ENCODE measurements around the gene CDX1.

Gene CDX1

GRCh38 chr5:150166037-150166649, 435 bp upstream of the CDX1 start:
- H3K9me3 ChIP-seq (replicated peaks in 1 of 11), result no peaks in the 10 kb centered on the region
- H4K20me1 ChIP-seq, result no peaks in the 10 kb centered on the region
- no peak overlapping the region for H3K4me3 ChIP-seq
- no peak overlapping the region for H3K27ac ChIP-seq
- H3K4me2 ChIP-seq, result peak overlapping the region in 5 of 11 experiments; percentile 2 to 100 (median 97); a peak in 6 of 22 replicates
- H3K27me3 ChIP-seq, result no peaks in the 10 kb centered on the region
- no peaks in the 10 kb centered on the region for H3K36me3 ChIP-seq
- H3K9ac ChIP-seq, result no peak overlapping the region
- no peak for TF ChIP-seq Cebpa-rat (IDR thresholded peaks at IDR 0.05)
- peaks cover 45 to 58% (median 52%) of the 10 kb centered on the region in 10 experiments for H3K4me1 ChIP-seq

- no peak overlapping the region for H3K9ac ChIP-seq
- TF ChIP-seq Cebpa-rat (IDR thresholded peaks at IDR 0.05), result no peak
- peaks cover 31 to 44% (median 39%) of the 10 kb centered on the region in 10 experiments for H3K4me1 ChIP-seq
- no peaks in the 10 kb centered on the region for H3K9me3 ChIP-seq (replicated peaks in 1 of 11)
- H3K27me3 ChIP-seq, result no peaks in the 10 kb centered on the region
- H3K4me3 ChIP-seq, result no peak overlapping the region
- no peak overlapping the region for H3K4me2 ChIP-seq
- no peaks in the 10 kb centered on the region for H4K20me1 ChIP-seq
- H3K27ac ChIP-seq, result no peak overlapping the region
- H3K36me3 ChIP-seq, result no peaks in the 10 kb centered on the region
Measured at GRCh38 chr5:150167512-150167850, 903 bp downstream of the CDX1 start.

DNA sequence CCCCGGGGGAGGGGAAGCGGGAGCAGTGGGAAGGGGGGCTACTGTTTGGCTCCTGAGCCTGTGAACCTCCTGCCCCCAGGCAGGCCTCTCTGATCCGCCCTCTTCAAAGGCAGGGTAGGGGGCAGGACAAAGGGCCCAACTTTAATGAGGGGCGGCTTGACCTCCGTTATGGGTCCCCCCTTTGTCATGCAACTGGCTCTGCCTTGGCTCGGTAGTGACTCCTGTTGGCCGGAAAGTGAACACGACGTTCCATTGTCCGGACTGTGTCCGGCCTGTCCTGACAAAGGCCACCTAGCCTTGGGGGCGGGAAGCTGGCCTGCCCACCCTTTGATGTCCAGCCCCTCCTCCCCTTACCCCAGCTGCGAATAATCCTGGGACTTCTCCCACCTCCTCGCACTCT, 1.3 kb downstream of the CDX1 start:
- Histone ChIP-seq H3K9ac (no peak overlapping the region), H3K4me3 (no peak overlapping the region), H4K20me1 (no peaks in the 10 kb centered on the region), H3K4me2 (no peak overlapping the region), H3K4me1 (peaks cover 27 to 40% (median 34%) of the 10 kb centered on the region in 10 experiments), H3K27ac (no peak overlapping the region), H3K36me3 (no peaks in the 10 kb centered on the region), H3K9me3 (replicated peaks in 1 of 11) (no peaks in the 10 kb centered on the region), H3K27me3 (no peaks in the 10 kb centered on the region)
- no peak for TF ChIP-seq Cebpa-rat (IDR thresholded peaks at IDR 0.05)

DNA sequence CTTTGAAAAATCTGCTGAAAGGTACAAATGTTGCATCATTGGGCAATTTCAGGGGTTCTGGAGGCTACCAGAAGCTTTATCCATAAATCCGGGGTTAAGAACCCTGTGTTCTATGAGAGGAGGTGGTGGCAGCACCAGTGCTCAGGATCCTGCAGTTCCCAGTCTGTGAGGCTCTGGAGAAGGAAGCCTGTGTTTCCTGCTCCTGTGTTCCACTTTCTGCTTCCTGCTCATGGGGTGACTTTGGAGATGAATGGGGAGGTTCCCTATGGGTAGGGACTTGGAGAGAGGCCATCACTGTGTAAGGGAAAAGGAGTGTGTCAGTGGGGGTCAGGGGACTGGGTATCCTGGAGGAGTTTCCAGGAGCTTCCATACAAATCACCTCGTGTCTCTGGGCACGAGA, 2.3 kb downstream of the CDX1 start:
- no peaks in the 10 kb centered on the region for H3K9me3 ChIP-seq (replicated peaks in 1 of 11)
- H4K20me1 ChIP-seq, result no peaks in the 10 kb centered on the region
- H3K27ac ChIP-seq, result no peak overlapping the region
- H3K4me3 ChIP-seq, result no peak overlapping the region
- no peaks in the 10 kb centered on the region for H3K36me3 ChIP-seq
- peaks cover 18 to 33% (median 25%) of the 10 kb centered on the region in 10 experiments for H3K4me1 ChIP-seq
- no peak for TF ChIP-seq Cebpa-rat (IDR thresholded peaks at IDR 0.05)
- peak overlapping the region in 2 of 11 experiments; percentile 23 to 37; a peak in 3 of 22 replicates for H3K4me2 ChIP-seq
- H3K27me3 ChIP-seq, result no peaks in the 10 kb centered on the region
- no peak overlapping the region for H3K9ac ChIP-seq

DNA sequence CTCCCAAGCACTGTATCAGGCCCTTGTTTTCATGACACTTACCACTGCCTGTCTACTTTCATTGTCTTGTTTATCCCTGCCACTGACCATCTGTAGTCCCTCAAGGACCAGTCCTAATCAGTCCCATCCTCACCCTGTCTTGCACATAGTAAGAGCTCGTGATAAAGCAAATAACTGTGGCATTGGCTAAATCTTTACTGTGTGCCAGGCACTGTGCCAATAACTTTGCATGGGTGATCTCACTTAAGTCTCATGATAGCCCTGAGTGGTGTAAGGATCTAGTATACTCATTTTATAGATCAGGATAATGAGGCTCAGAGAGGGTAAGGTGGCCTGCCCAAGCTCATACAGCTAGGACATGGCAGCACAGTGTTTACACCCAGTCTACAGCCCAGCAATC, 5.6 kb downstream of the CDX1 start:
- Histone ChIP-seq H3K9me3 (replicated peaks in 1 of 11) (no peaks in the 10 kb centered on the region), H3K27me3 (no peaks in the 10 kb centered on the region), H3K9ac (no peak overlapping the region), H3K36me3 (no peaks in the 10 kb centered on the region), H3K4me2 (no peak overlapping the region), H4K20me1 (no peaks in the 10 kb centered on the region), H3K4me1 (peaks cover 6 to 33% (median 13%) of the 10 kb centered on the region in 10 experiments; a peak in 16 of 20 replicates), H3K27ac (no peak overlapping the region), H3K4me3 (no peak overlapping the region)
- TF ChIP-seq Cebpa-rat (IDR thresholded peaks at IDR 0.05), result no peak

- Histone ChIP-seq H3K4me1 (peaks cover 6 to 33% (median 13%) of the 10 kb centered on the region in 10 experiments; a peak in 16 of 20 replicates), H3K9me3 (replicated peaks in 1 of 11) (no peaks in the 10 kb centered on the region), H3K4me2 (no peak overlapping the region), H3K9ac (no peak overlapping the region), H3K36me3 (no peaks in the 10 kb centered on the region), H4K20me1 (no peaks in the 10 kb centered on the region), H3K27me3 (no peaks in the 10 kb centered on the region), H3K27ac (no peak overlapping the region), H3K4me3 (no peak overlapping the region)
- no peak for TF ChIP-seq Cebpa-rat (IDR thresholded peaks at IDR 0.05)
Measured at GRCh38 chr5:150172556-150172955, 6.0 kb downstream of the CDX1 start.

GRCh38 chr5:150173161-150173560, 6.6 kb downstream of the CDX1 start:
- H3K9me3 ChIP-seq (replicated peaks in 1 of 11), result no peaks in the 10 kb centered on the region
- no peak overlapping the region for H3K4me2 ChIP-seq
- no peak for TF ChIP-seq Cebpa-rat (IDR thresholded peaks at IDR 0.05)
- peaks cover 6 to 33% (median 13%) of the 10 kb centered on the region in 10 experiments; a peak in 16 of 20 replicates for H3K4me1 ChIP-seq
- no peak overlapping the region for H3K4me3 ChIP-seq
- no peaks in the 10 kb centered on the region for H3K36me3 ChIP-seq
- no peak overlapping the region for H3K9ac ChIP-seq
- no peaks in the 10 kb centered on the region for H3K27me3 ChIP-seq
- no peak overlapping the region for H3K27ac ChIP-seq
- no peaks in the 10 kb centered on the region for H4K20me1 ChIP-seq

- Histone ChIP-seq H3K9me3 (replicated peaks in 1 of 11) (no peaks in the 10 kb centered on the region), H3K9ac (no peak overlapping the region), H3K4me1 (peaks cover 0 to 33% (median 13%) of the 10 kb centered on the region in 10 experiments; a peak in 13 of 20 replicates), H3K36me3 (no peaks in the 10 kb centered on the region), H3K4me3 (no peak overlapping the region), H3K4me2 (peak overlapping the region in 4 of 11 experiments; percentile 2 to 21 (median 18); a peak in 2 of 22 replicates), H4K20me1 (no peaks in the 10 kb centered on the region), H3K27ac (no peak overlapping the region), H3K27me3 (no peaks in the 10 kb centered on the region)
- TF ChIP-seq Cebpa-rat (IDR thresholded peaks at IDR 0.05), result no peak
Measured at GRCh38 chr5:150174285-150174684, 7.7 kb downstream of the CDX1 start.

GRCh38 chr5:150175076-150175475, 8.5 kb downstream of the CDX1 start:
- Histone ChIP-seq H3K4me3 (no peak overlapping the region), H3K9ac (no peak overlapping the region), H3K27ac (no peak overlapping the region), H3K36me3 (no peaks in the 10 kb centered on the region), H3K4me2 (peak overlapping the region in 1 of 11 experiments; percentile 10; a peak in 1 of 22 replicates), H3K27me3 (no peaks in the 10 kb centered on the region), H3K4me1 (peaks cover 0 to 33% (median 13%) of the 10 kb centered on the region in 10 experiments; a peak in 13 of 20 replicates), H4K20me1 (no peaks in the 10 kb centered on the region), H3K9me3 (replicated peaks in 1 of 11) (no peaks in the 10 kb centered on the region)
- no peak for TF ChIP-seq Cebpa-rat (IDR thresholded peaks at IDR 0.05)

GRCh38 chr5:150175536-150175935, 9.0 kb downstream of the CDX1 start:
- Histone ChIP-seq H4K20me1 (no peaks in the 10 kb centered on the region), H3K4me2 (peak overlapping the region in 2 of 11 experiments; percentile 10 to 49; a peak in 2 of 22 replicates), H3K9me3 (replicated peaks in 1 of 11) (no peaks in the 10 kb centered on the region), H3K4me1 (peaks cover 4 to 37% (median 17%) of the 10 kb centered on the region in 10 experiments), H3K4me3 (no peak overlapping the region), H3K9ac (no peak overlapping the region), H3K36me3 (no peaks in the 10 kb centered on the region), H3K27ac (no peak overlapping the region), H3K27me3 (no peaks in the 10 kb centered on the region)
- no peak for TF ChIP-seq Cebpa-rat (IDR thresholded peaks at IDR 0.05)

Data from BLaER1 treated with 17β-estradiol and CSF1 and Interleukin-3, amounts not matched to agents 10 nM and 100 nM (cell line).